PFSK-1 (cell line): ENCODE data around the gene CCK.

Experiments
- POLR2AphosphoS5 ChIP-seq: IDR thresholded peaks from 2 replicates; pipeline ENCODE4 v1.6.1; 2012; ENCODE audit warnings: low read depth, mild to moderate bottlenecking, control low read depth, low read length, moderate library complexity
- SIN3A ChIP-seq: IDR thresholded peaks from 2 replicates; pipeline ENCODE4 v1.6.1; 2012; ENCODE audit warnings: mild to moderate bottlenecking, low read length, moderate library complexity, borderline replicate concordance; ENCODE audit not compliant: insufficient read depth
- TAF1 ChIP-seq: IDR thresholded peaks from 2 replicates; pipeline ENCODE4 v1.6.1; 2012; ENCODE audit warnings: low read length, control low read depth, borderline replicate concordance; ENCODE audit not compliant: insufficient read depth

GRCh38 chr3:42230860-42231259, 35.1 kb downstream of the CCK start:
- TF ChIP-seq TAF1 = no peak
- TF ChIP-seq POLR2AphosphoS5 = no peak
- TF ChIP-seq SIN3A = no peak
